Measurements from ENCODE around the gene DACH1. TPM values are rescaled to one million over a fixed set of nuclear protein-coding genes. Genes with fewer than 3 reads are reported as not detected.

Gene DACH1
- total RNA-seq, 1 donor from 2014 or later: 31.0 TPM

- no peak for DNase-seq (ENCODE audit: low spot score)
Measured at GRCh38 chr13:71394176-71394575, 472.8 kb downstream of the DACH1 start.
